ENCODE data around the gene SP1. TPM values are rescaled to one million over a fixed set of nuclear protein-coding genes. Genes with fewer than 3 reads are reported as not detected.
"Not testable (repeated sequence)": the region's sequence is repeated elsewhere in the genome, so short reads cannot be mapped to it uniquely, and the experiment has no call there.

The SP1 gene
- total and polyA plus RNA-seq, 2 experiments from 2014 or later, result 11.1 to 68.4 TPM

- not testable (repeated sequence) for H3K4me3 Mint-ChIP-seq; H4K20me1 ChIP-seq (replicated peaks; ENCODE audit: insufficient read depth); H2AFZ ChIP-seq; H3K4me1 Mint-ChIP-seq; DNase-seq (ENCODE audit: low spot score); H3K27me3 ChIP-seq (ENCODE audit: insufficient read depth); H3K4me2 ChIP-seq; H3K9me2 ChIP-seq (ENCODE audit: insufficient read depth); H3K27ac Mint-ChIP-seq; H3K36me3 ChIP-seq (ENCODE audit: insufficient read depth); ATAC-seq; H3K27ac ChIP-seq (ENCODE audit: low read depth); H3K36me3 Mint-ChIP-seq (ENCODE audit: low read depth); H3K9me3 Mint-ChIP-seq; H3K27me3 Mint-ChIP-seq (ENCODE audit: insufficient read depth, low read depth, poor library complexity); H3K4me1 ChIP-seq (ENCODE audit: insufficient read depth); H3K79me2 ChIP-seq (replicated peaks; ENCODE audit: insufficient read depth); H3K4me3 ChIP-seq; H3F3A ChIP-seq (replicated peaks; ENCODE audit: low read depth)
These were observed 18.3 kb upstream of the SP1 start for GRCh38 chr12:53361638-53362037.

GRCh38 chr12:53365245-53365904 lies 14.6 kb upstream of the SP1 start:
- no peak overlapping the region for H3K4me3 ChIP-seq
- H3K27ac Mint-ChIP-seq, result no peak overlapping the region
- no peak overlapping the region for H3K27ac ChIP-seq (ENCODE audit: low read depth)
- peaks cover 2% of the 10 kb centered on the region; the same call in 2 of the 3 replicates for H3K4me1 Mint-ChIP-seq
- ATAC-seq (no peak), DNase-seq (ENCODE audit: low spot score) (no peak)
- no peaks in the 10 kb centered on the region for H3K36me3 Mint-ChIP-seq (ENCODE audit: low read depth)
- no peaks in the 10 kb centered on the region for H3K27me3 ChIP-seq (ENCODE audit: insufficient read depth)
- H3K4me3 Mint-ChIP-seq, result no peak overlapping the region
- no peak overlapping the region for H2AFZ ChIP-seq
- no peaks in the 10 kb centered on the region for H4K20me1 ChIP-seq (replicated peaks; ENCODE audit: insufficient read depth)
- no peaks in the 10 kb centered on the region for H3K36me3 ChIP-seq (ENCODE audit: insufficient read depth)
- peaks cover 2% of the 10 kb centered on the region; the same call in 1 of the 2 replicates for H3K4me1 ChIP-seq (ENCODE audit: insufficient read depth)
- H3K9me2 ChIP-seq (ENCODE audit: insufficient read depth), result no peaks in the 10 kb centered on the region
- H3K9me3 Mint-ChIP-seq, result no peaks in the 10 kb centered on the region
- peaks cover 3% of the 10 kb centered on the region for H3F3A ChIP-seq (replicated peaks; ENCODE audit: low read depth)
- H3K27me3 Mint-ChIP-seq (ENCODE audit: insufficient read depth, low read depth, poor library complexity), result no peaks in the 10 kb centered on the region
- H3K79me2 ChIP-seq (replicated peaks; ENCODE audit: insufficient read depth), result no peaks in the 10 kb centered on the region
- H3K4me2 ChIP-seq, result no peak overlapping the region
- TF ChIP-seq CTCF (conservative IDR thresholded peaks at IDR 0.05; ENCODE audit: low read depth in 2 of 2) (no peak), EZH2phosphoT487 (IDR thresholded peaks at IDR 0.05; ENCODE audit: unreplicated experiment) (no peak), ZNF462 (CRISPR knock-in tag; IDR thresholded peaks at IDR 0.05) (no peak), CREB1 (CRISPR knock-in tag; IDR thresholded peaks at IDR 0.05; ENCODE audit: low read depth) (no peak), JUNB (IDR thresholded peaks at IDR 0.05; ENCODE audit: unreplicated experiment) (no peak), ZNF114 (CRISPR knock-in tag; IDR thresholded peaks at IDR 0.05) (no peak), POLR2AphosphoS5 (IDR thresholded peaks at IDR 0.05; ENCODE audit: low read depth) (no peak), ETS1 (IDR thresholded peaks at IDR 0.05) (no peak), EZH2 (IDR thresholded peaks at IDR 0.05; ENCODE audit: low read depth, unreplicated experiment) (no peak), ZNF331 (CRISPR knock-in tag; IDR thresholded peaks at IDR 0.05; ENCODE audit: low read depth) (no peak), STAT1 (IDR thresholded peaks at IDR 0.05; ENCODE audit: unreplicated experiment) (no peak)

Data from GM23338 (cell line).